NCI-H2196 treated with DMSO at 0.1 percent for 48 hours (cell line): ENCODE data around the gene PALLD.
A peak's percentile ranks its signal among the peaks of the same experiment; 100 is the strongest.
"Not testable (repeated sequence)": the region's sequence is repeated elsewhere in the genome, so short reads cannot be mapped to it uniquely, and the experiment has no call there.

Experiments used
- DNase-seq: peaks from one replicate; lab custom pipeline; 2025; ENCODE audit not compliant: unreplicated experiment; lab: John Stamatoyannopoulos, UW

PALLD gene

DNA sequence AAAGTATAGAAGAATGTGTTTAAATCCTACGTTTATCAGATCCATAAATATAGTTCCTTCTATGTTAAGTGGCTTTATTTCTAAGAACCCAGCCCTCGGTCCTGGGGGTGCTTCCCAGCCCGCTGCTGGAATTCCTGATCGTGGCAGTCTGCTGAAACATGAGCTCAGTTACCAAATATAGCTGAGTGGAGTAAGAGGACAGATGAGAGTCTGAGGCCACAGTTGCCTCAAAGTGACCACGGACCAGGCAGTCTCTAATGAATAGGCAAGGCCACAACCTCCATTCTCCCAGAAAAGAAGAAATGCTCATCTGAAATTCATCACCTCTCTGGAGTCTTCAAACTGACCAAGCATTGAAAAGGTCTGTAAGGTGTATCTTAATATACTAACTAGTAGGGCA, at the start of gene PALLD:
TSS of gene PALLD (plus strand) at position 219 of the 400 bp plus-strand sequence.
- DNase-seq = no peak

- DNase-seq = not testable (repeated sequence)
Measured at GRCh38 chr4:168449063-168449462, 47.8 kb upstream of the PALLD start.

DNA sequence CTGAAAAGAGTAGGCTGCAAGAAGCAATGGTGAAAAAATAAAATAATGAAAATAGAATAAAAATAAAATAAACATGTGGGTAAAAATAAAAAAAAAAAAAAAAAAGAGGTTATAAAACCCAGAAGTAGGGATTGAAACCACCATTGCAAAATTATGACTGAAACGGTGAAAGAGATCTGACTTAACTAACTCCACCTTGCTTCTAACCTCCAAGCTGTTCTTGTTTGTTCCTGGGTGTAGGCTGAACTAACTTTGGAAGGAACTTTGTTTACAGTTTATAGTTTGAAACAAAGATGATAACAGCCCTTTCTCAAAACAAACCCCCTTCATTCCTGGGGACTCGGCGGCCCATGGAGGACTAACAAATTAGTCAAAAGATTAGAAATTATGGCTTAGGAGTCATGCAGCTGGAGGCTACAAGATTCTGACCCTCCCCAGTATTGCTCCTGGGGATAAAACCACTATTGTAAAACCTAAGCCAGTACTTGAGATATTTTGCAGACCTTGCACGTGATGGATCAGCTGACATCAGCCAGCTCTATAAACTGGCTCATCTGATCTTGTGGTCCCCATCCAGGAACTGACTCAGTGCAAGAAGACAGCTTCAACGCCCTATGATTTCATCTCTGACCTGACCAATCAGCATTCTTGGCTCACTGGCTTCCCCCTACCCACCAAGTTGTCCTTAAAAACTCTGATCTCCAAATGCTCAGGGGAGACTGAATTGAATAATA, 47.0 kb upstream of the PALLD start:
- DNase-seq = no peak

- DNase-seq = no peak
Measured at GRCh38 chr4:168451331-168451730, 45.5 kb upstream of the PALLD start.

DNA sequence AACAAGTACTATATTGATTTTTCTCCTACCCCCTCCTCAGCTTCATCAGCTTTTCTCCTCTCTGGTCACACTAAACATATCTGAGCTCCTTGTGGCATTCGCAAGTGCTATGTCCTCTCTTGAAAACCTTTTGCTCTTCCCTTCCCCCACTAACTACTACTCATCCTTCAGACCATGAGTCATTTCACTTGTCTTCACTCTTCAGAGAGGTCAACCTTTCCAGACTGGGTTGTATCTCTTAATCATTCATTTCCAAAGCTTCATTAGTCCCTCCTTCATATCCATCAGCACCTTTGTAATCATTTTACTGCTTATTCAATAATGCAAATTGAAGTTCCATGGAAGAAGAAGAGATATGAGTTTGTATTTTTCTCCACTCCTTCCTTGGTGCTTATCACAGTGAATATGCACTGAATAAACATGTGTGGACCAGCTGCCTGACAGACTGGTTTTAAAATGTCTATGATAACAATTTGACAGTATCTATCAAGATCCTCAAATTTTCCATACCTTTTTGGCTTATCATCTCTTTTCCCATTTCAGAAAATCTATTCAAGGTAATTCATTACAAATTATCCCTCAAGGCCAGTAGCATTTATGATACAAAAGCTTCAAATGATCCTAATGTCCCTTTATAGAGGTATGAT, 45.0 kb upstream of the PALLD start:
- DNase-seq = no peak

- no peak for DNase-seq
Measured at GRCh38 chr4:168453146-168453545, 43.7 kb upstream of the PALLD start.

DNA sequence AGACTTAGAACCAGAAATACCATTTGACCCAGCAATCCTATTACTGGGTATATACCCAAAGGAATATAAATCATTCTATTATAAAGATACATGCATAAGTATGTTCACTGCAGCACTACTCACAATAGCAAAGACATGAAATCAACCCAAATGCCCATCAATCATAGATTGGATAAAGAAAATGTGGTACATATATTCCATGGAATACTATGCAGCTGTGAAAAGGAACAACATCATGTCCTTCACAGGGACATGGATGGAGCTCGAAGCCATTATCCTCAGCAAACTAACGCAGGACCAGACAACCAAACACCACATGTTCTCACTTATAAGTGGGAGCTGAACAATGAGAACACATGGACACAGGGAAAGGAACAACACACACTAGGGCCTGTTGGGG, 38.6 kb upstream of the PALLD start:
- not testable (repeated sequence) for DNase-seq

DNA sequence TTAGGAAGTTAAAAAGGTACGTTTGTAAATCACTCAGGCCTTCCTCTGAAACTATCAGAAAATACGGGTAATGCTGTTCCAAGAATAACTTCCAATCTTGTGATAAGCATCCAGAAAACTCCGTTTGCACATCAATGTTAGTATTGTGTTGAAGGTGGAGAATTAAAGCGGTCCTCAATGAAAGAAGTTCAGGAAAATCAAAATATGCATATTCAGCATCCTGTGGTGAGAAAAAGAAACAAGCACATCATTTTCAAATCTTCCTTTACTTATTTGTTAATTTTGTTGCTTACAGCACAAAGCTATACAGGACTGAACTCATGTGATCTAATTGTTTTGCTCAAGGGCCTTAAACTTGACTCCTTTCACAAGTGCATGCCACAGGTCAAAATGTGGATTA, 35.0 kb upstream of the PALLD start:
- DNase-seq = no peak

DNA sequence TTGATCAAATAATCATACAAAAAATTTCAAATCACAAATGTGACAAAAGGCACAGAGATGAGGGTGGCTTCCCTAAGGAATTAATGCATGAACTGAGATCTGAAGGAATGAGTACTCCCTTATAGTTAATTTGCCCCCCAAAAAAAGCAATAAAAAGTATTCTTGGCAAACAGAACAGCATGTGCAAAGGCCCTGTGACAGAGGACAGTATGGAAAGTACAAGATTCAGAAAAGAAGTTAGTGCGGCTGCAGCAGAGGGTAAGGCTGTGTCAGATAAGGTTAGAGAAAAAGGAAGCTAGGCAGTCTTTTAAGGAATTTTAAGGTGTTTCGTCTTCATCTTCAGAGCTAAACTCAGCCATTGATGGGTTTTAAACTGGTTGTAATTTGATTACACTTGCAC, 23.9 kb upstream of the PALLD start:
- no peak for DNase-seq

DNA sequence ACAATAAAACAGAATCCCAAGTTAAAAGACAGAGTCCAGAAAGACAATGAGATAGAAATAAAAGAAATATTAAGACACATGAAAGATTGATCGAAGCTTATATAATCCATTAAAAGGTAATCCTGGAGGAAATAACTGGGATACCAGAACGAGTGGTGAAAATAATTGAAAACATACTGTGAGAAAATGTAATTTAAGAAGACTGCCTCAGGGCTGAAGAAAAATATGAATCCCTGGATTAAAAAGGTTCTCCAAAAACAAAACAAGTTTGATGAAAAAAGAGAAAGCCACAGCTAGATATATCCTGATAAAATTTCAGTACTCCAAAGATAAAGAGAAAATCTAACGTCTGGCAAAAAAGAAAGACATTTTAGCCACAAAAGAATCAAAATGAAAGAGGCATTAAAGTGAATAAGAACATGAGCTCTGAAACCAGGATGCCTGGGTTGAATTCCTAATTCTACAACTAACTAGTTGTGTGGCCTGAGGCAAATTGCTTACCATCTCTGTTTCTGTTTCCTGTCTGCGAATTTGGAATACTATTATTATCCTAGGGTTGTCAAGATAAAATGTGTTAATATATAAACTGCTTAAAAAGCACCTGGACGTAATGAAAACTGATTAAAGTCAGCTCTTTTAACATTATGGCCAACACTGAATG, 22.1 kb upstream of the PALLD start:
- DNase-seq = no peak

- no peak for DNase-seq
Measured at GRCh38 chr4:168475745-168476144, 21.1 kb upstream of the PALLD start.

- DNase-seq = no peak
Measured at GRCh38 chr4:168478868-168479267, 18.0 kb upstream of the PALLD start.

GRCh38 chr4:168480931-168481611, 15.8 kb upstream of the PALLD start:
- peak; percentile 12 for DNase-seq

DNA sequence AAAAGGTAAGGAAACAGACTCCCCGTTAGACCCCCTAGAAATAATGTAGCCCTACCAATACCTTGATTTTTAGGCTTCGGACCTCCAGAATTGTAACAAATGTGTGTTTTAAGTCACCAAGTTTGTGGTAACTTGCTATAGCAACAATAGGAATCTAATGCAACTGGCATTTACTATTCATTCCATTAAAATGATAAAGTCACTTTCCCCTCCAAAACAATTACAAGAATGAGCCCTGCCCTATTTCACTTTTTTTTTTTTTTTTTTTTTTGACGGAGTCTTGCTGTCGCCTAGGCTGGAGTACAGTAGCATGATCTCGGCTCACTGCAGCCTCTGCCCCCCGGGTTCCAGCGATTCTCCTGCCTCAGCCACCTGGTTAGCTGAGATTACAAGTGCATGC, 13.0 kb upstream of the PALLD start:
- no peak for DNase-seq

- no peak for DNase-seq
Measured at GRCh38 chr4:168484626-168485025, 12.2 kb upstream of the PALLD start.

- DNase-seq = no peak
Measured at GRCh38 chr4:168485156-168485910, 11.5 kb upstream of the PALLD start.

DNA sequence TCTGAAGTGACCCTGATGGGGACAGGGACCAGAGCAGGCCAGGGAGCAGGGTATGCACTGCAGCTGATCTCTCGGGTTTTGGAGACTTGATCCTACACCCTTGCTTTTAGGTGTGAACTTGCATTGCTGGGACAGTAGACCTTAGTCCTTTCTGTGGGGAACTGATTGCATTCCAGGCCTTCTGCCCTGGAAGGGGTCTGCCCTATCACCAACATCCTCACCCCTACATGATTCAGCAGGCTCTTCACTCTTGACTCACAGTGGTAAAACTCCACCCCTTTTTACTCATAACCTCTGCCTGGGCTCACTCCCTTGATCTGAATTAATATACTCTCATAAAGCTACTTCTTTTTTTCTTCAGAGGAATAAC, 10.0 kb upstream of the PALLD start:
- DNase-seq = no peak

DNA sequence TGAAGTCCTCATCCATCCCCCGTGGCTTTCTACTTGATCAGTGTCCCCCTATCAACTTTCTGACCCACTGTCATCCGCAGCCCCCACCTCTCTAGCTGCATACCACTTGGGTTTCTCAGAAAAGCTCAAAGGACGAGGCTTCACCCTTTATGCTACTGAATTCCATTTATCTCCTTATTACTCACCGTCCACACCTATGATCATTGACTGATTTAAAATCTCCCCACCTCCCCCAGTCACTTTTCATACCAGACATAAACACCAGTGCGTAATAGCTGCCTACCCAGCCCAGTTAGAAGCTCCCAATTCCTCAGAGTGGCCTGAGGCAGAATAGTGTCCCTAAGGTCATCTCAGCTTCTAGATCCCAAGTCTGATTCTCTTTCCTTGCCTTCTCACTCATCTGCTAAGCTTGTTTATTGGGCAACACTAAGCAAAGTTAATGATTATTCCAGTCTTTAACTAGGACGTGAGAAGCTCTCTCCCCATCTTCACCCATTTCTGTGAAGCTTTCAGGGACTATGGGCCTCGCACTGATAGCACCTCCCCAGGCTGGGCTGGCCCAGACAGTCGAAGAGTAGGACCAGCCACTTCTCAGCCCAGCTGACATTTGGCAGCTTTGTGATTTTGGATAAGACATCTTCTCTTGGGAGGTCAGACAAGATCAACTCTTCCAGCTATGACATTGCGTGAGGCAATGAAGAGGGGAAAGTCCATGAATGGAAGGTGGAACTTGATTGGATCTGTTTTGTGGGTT, 9.4 kb upstream of the PALLD start:
- DNase-seq = no peak

- no peak for DNase-seq
Measured at GRCh38 chr4:168488869-168489274, 8.0 kb upstream of the PALLD start.

- no peak for DNase-seq
Measured at GRCh38 chr4:168489616-168490015, 7.2 kb upstream of the PALLD start.
